ENCODE data around the gene AGPAT1.
"Not testable (repeated sequence)": the region's sequence is repeated elsewhere in the genome, so short reads cannot be mapped to it uniquely, and the experiment has no call there.

GRCh38 chr6:32187725-32188380 lies 12.0 kb upstream of the AGPAT1 start:
- not testable (repeated sequence) for TF ChIP-seq CTCF (IDR thresholded peaks at IDR 0.05); ZFX (IDR thresholded peaks at IDR 0.05; ENCODE audit: borderline replicate concordance)

All from 22Rv1 (cell line).